ENCODE results near the gene SIX1. TPM values are rescaled to one million over a fixed set of nuclear protein-coding genes. Genes with fewer than 3 reads are reported as not detected.

SIX1 gene
- total RNA-seq, 4 donors from 2014 or later, result 0.42 to 0.58 (median 0.48) TPM

DNA sequence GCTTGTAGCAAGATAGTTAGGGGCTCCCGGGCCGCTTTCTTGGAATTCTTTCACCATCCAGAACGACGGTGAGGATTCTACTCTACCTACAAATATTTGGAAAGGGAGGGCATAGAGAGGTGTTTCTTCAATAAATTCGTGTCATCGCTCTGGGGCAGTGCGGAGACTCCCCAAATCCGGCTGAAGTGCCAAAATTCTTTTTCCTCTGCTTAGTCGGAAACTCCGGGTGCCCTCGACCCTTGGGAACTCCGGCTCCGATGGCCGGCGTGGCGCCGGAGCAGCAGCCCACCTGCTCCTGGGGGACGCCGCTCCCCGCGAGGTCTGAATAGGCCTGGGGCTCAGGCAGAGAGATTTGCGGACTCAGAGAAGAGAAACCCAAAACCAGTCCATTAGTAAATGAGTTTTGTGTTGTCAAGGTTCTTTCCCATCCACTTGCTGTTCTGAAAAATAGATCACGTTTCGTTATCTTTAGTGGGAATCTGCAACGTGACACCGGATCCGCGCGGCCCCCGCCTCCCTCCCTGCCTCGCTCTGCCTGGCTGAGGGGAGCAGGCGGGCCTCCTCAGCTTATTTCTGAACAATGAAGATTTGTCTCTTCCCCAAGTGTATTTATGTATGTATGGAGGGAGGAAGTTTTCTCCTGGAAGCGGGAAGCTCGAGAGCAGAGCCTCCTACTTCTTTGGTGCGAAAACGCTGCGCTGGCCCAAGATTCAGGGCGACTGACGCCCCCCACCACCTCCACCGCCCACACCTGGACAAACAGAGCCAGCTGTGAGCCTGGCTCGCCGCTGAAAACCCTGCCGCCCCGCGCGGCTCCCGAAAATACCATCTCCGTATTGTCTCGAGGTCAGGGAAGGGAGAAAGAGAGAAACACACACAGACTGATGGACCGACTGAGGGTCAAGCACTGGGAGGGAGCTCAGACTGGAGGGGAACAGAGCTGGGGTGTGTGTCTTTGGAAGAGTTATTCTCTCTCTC, 3.7 kb upstream of the SIX1 start:
- peaks cover 14 to 100% (median 91%) of the 10 kb centered on the region in 4 donors for H3K27me3 ChIP-seq
- H3K4me3 ChIP-seq, result peak overlapping the region in 1 of 4 donors; percentile 10
- H3K36me3 ChIP-seq, result no peaks in the 10 kb centered on the region
- H3K27ac ChIP-seq (replicated peaks in 1 of 4), result no peak overlapping the region
- intact Hi-C loops (cut with DNase I), result no loop called here
- peaks cover 41 to 70% (median 61%) of the 10 kb centered on the region in 4 donors for H3K4me1 ChIP-seq
- TF ChIP-seq, protein P1, sequence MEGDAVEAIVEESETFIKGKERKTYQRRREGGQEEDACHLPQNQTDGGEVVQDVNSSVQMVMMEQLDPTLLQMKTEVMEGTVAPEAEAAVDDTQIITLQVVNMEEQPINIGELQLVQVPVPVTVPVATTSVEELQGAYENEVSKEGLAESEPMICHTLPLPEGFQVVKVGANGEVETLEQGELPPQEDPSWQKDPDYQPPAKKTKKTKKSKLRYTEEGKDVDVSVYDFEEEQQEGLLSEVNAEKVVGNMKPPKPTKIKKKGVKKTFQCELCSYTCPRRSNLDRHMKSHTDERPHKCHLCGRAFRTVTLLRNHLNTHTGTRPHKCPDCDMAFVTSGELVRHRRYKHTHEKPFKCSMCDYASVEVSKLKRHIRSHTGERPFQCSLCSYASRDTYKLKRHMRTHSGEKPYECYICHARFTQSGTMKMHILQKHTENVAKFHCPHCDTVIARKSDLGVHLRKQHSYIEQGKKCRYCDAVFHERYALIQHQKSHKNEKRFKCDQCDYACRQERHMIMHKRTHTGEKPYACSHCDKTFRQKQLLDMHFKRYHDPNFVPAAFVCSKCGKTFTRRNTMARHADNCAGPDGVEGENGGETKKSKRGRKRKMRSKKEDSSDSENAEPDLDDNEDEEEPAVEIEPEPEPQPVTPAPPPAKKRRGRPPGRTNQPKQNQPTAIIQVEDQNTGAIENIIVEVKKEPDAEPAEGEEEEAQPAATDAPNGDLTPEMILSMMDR (IDR thresholded peaks at IDR 0.05), result no peak
- TF ChIP-seq POLR2AphosphoS5 (IDR thresholded peaks at IDR 0.05), result no peak
- 9% methylated on average over 40 of the region's 50 CpGs for WGBS
- no peaks in the 10 kb centered on the region for H3K9me3 ChIP-seq
- DNase-seq (ENCODE audit: extremely low spot score), result no peak

DNA sequence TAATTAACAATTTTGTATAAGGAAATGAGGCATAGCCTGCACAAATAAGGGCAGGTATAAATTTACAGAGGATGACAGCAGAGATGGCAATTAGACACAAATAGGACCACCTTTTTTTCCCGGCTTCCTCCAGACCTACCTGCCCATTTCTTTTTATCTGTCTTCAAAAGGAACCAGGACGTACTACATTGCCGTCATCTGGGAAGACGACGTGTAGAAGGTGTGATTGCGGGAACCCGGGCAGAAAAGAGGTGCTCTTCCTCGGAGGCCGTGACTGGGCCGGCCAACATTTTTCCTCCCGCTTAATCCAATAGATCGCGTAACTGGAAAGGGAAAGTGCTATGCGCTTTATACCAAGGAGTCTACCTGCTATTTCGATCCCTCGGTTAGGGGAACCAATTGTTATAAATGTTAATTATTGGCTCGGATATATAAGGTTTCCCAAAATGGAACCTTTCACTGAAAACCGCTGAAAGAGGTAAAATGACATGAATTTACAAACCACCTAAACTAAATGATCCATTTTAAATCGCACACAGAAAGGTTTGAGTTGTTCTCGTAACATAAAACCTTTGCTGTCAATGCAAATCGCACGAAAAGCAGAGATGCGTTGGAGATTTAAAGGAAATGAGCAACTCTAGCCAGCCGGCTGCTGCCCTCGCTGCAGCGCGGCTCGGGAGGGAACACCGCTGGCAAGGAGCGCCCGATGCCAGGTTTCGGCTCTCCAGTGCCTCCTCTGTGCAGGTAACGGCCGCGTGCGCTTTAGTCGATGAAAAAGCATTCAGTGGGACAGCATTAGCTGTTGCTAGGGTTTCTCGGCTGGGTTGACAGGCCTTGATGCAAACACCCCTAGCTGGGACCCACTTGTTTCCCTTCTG, 2.8 kb upstream of the SIX1 start:
- Histone ChIP-seq H3K27ac (replicated peaks in 1 of 4) (no peak overlapping the region), H3K4me1 (peaks cover 42 to 70% (median 61%) of the 10 kb centered on the region in 4 donors), H3K4me3 (no peak overlapping the region), H3K36me3 (no peaks in the 10 kb centered on the region), H3K27me3 (peaks cover 22 to 100% (median 91%) of the 10 kb centered on the region in 4 donors), H3K9me3 (no peaks in the 10 kb centered on the region)
- no peak for DNase-seq (ENCODE audit: extremely low spot score)
- 13% methylated on average over 36 of the region's 38 CpGs for WGBS
- intact Hi-C loops (cut with DNase I), result no loop called here
- no peak for TF ChIP-seq POLR2AphosphoS5 (IDR thresholded peaks at IDR 0.05)
- no peak for TF ChIP-seq POLR2A (IDR thresholded peaks at IDR 0.05; ENCODE audit: low read depth)
- TF ChIP-seq, protein P1 (IDR thresholded peaks at IDR 0.05), result no peak
- TF ChIP-seq EP300 (IDR thresholded peaks at IDR 0.05), result no peak

DNA sequence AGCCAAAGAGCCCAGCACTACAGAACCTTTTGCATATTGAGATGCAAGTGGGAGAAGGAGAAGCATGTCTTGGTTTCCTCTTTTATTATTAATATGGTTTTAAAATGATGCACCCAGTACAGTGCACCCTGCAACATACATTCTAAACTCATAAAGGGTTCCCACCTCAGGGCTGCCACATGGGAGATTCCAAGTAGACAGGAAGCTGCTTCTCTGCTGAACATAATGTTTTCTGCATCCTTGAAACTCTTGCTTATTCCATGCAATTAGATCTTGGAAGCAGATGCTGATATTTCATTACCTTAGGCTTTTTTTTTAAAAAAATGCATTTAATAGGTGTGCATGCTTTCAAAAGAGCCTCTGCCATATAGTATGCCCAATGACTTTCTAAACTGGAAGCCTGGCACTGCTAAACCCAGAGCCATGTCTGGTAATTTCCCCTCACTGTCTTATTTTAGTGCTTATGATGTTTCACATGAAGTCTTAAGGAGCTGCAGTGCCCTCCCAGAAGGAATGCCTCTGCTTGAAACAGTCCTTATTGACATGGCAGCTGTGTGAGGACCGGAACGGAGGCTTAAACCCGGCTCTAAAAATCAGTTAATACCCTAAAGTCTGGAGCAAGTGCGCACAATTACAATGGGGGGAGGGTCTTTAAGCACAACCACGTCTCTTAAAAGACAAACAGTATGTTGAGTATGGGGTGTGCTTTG, 2.0 kb upstream of the SIX1 start:
- intact Hi-C loops (cut with DNase I), result no loop called here
- peaks cover 22 to 100% (median 93%) of the 10 kb centered on the region in 4 donors for H3K27me3 ChIP-seq
- H3K36me3 ChIP-seq, result no peaks in the 10 kb centered on the region
- no peaks in the 10 kb centered on the region for H3K9me3 ChIP-seq
- no peak overlapping the region for H3K4me3 ChIP-seq
- TF ChIP-seq, protein P1 (IDR thresholded peaks at IDR 0.05), result no peak
- TF ChIP-seq POLR2A (IDR thresholded peaks at IDR 0.05; ENCODE audit: low read depth), result no peak
- no peak for TF ChIP-seq EP300 (IDR thresholded peaks at IDR 0.05)
- no peak for TF ChIP-seq POLR2AphosphoS5 (IDR thresholded peaks at IDR 0.05)
- H3K4me1 ChIP-seq, result peaks cover 37 to 65% (median 58%) of the 10 kb centered on the region in 4 donors
- DNase-seq (ENCODE audit: extremely low spot score), result no peak
- 11% methylated on average over 5 of the region's 5 CpGs for WGBS
- H3K27ac ChIP-seq (replicated peaks in 1 of 4), result no peak overlapping the region

DNA sequence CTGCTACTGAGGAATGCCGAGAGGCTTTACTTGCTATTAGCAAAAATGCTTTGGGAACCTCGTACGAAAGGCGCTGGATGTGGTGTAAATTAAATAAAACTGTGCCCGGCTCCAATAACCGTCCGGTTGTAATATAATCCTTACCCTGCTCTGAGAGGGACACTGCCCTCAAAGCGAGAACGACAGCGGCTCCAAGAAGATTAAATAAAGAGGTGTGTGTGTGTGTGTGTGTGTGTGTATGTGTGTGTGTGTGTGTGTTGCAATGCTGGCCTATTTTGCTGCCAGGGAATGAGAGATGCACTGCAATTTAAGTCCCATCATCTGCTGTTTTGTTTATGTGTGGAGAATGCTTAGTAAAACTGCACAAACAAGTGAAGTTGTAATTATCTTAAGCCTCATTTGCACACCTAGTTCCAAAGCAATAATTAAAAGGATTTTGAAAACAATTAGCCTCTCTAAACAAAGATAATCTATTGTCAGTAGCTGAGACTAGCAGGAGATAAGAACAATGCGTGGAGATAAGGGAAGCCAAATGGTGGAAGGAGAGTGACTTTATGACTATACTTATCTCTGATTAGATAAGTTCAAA, 1.2 kb upstream of the SIX1 start:
- no peaks in the 10 kb centered on the region for H3K9me3 ChIP-seq
- intact Hi-C loops (cut with DNase I), result no loop called here
- H3K36me3 ChIP-seq, result no peaks in the 10 kb centered on the region
- peak overlapping the region in 3 of 4 donors; percentile 53 to 65 (median 56) for H3K4me3 ChIP-seq
- TF ChIP-seq, protein P1 (IDR thresholded peaks at IDR 0.05), result no peak
- TF ChIP-seq POLR2AphosphoS5 (IDR thresholded peaks at IDR 0.05) (no peak), POLR2A (IDR thresholded peaks at IDR 0.05; ENCODE audit: low read depth) (no peak), EP300 (IDR thresholded peaks at IDR 0.05) (no peak)
- WGBS, result 10% methylated on average over 11 of the region's 11 CpGs
- H3K27ac ChIP-seq (replicated peaks in 1 of 4), result no peak overlapping the region
- DNase-seq (ENCODE audit: extremely low spot score), result no peak
- H3K4me1 ChIP-seq, result peaks cover 32 to 60% (median 55%) of the 10 kb centered on the region in 4 donors
- H3K27me3 ChIP-seq, result peaks cover 22 to 100% (median 93%) of the 10 kb centered on the region in 4 donors

All from esophagus muscularis mucosa (tissue), 4 donors.